ENCODE measurements around the gene NLGN3. TPM values are rescaled to one million over a fixed set of nuclear protein-coding genes. Genes with fewer than 3 reads are reported as not detected.

NLGN3 gene
- total RNA-seq, 4 donors from 2014 or later: 10.4 to 19.2 (median 10.8) TPM

DNA sequence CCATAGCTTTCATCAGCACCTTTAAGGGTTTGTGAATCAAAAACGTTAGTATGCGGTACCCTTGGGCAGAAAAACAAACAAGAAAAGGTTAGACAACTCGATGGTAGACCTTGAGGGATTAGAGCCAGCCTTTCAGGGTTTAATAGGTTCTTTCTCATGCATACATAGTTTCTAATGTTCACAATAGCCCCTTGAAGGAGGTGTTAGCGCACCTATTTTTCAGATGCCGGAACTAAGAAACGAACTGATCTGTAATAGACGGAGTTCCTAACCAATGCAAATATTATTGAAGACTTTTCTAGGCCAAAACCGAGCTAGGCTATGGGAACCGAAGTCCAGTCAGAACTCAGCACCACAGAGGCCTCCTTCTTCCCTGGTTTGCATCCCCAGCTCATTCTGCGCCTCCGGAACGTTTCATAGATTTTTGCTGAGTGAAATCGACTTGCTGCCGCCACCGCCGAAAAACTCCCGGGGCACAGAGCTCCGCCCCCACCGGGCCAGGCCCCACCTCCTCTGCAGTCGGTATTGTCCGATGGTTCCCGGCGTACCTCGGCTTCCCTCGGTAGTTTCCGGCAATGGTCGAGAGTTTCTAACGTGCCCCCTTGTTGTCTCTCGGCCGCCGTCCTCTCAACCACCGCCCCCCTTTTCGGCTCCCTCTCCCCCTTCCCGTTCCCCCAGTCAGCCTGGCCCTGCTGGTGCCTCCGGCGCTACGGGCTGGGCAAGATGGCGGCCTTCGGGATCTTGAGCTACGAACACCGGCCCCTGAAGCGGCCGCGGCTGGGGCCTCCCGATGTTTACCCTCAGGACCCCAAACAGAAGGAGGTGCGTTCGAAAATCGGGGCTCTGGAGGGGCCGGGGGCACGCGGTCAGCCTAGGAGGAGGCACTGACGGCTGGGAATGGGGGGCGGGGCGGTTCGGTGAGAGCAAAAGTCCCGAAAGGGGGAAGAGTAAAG, 26.3 kb upstream of the NLGN3 start, which contains the start of gene MED12:
MED12 (plus strand) TSS at position 565 of the 953 bp plus-strand sequence; CDS start at position 724, 159 bp downstream.
- Histone ChIP-seq H3K27ac (peak within 1 kb of the TSS; percentile 55 to 93 (median 90)), H3K36me3 (peaks cover 0 to 26% (median 0%) of the 10 kb centered on the region in 3 donors), H3K27me3 (no peaks in the 10 kb centered on the region), H3K9me3 (no peaks in the 10 kb centered on the region), H3K4me1 (peaks cover 0 to 14% (median 0%) of the 10 kb centered on the region in 4 donors), H3K4me3 (peak within 1 kb of the TSS; percentile 39 to 65 (median 58))
- WGBS, 2 donors: 4 to 40% methylated on average over 16 to 56 of the region's 56 CpGs
- peak; percentile 48 to 79 for DNase-seq (ENCODE audit: low spot score in 2 of 2)
- TF ChIP-seq, protein P1, sequence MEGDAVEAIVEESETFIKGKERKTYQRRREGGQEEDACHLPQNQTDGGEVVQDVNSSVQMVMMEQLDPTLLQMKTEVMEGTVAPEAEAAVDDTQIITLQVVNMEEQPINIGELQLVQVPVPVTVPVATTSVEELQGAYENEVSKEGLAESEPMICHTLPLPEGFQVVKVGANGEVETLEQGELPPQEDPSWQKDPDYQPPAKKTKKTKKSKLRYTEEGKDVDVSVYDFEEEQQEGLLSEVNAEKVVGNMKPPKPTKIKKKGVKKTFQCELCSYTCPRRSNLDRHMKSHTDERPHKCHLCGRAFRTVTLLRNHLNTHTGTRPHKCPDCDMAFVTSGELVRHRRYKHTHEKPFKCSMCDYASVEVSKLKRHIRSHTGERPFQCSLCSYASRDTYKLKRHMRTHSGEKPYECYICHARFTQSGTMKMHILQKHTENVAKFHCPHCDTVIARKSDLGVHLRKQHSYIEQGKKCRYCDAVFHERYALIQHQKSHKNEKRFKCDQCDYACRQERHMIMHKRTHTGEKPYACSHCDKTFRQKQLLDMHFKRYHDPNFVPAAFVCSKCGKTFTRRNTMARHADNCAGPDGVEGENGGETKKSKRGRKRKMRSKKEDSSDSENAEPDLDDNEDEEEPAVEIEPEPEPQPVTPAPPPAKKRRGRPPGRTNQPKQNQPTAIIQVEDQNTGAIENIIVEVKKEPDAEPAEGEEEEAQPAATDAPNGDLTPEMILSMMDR (IDR thresholded peaks at IDR 0.05): no peak
- TF ChIP-seq POLR2A (IDR thresholded peaks at IDR 0.05) (peak in 1 of 2 donors; percentile 44), EP300 (IDR thresholded peaks at IDR 0.05) (peak in 1 of 2 donors; percentile 53)

DNA sequence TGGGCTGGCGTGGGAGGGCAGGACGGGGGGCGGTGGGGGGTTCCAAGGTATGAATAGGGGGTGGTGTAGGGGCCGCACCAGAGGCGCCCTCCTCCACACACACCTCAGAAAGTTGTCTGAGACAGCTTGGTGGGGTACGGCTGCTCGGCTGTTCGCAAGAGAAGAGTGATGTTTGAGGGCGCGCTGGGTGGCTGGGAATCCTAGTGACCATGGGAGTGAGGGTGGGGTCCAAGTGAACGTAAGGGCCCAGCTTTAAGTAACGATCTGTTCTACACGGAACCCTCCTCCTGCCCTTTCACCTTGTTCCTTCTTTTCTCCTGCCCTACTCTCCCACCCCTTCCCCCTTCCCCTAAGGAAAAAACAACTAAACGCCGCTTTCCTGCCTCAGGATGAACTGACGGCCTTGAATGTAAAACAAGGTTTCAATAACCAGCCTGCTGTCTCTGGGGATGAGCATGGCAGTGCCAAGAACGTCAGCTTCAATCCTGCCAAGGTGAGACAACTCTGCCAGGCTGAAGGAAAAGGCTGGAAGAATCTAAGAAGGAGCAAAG, 25.6 kb upstream of the NLGN3 start:
- peaks cover 0 to 14% (median 0%) of the 10 kb centered on the region in 4 donors for H3K4me1 ChIP-seq
- no peaks in the 10 kb centered on the region for H3K27me3 ChIP-seq
- WGBS, 2 donors: 1 to 38% methylated on average over 12 to 17 of the region's 17 CpGs
- peak overlapping the region; percentile 55 to 93 (median 90) for H3K27ac ChIP-seq
- DNase-seq (ENCODE audit: low spot score in 2 of 2): no peak
- peak overlapping the region; percentile 39 to 65 (median 58) for H3K4me3 ChIP-seq
- TF ChIP-seq POLR2A (IDR thresholded peaks at IDR 0.05): no peak
- no peak for TF ChIP-seq EP300 (IDR thresholded peaks at IDR 0.05)
- TF ChIP-seq, protein P1 (IDR thresholded peaks at IDR 0.05): no peak
- H3K36me3 ChIP-seq: peaks cover 0 to 34% (median 0%) of the 10 kb centered on the region in 3 donors
- no peaks in the 10 kb centered on the region for H3K9me3 ChIP-seq

DNA sequence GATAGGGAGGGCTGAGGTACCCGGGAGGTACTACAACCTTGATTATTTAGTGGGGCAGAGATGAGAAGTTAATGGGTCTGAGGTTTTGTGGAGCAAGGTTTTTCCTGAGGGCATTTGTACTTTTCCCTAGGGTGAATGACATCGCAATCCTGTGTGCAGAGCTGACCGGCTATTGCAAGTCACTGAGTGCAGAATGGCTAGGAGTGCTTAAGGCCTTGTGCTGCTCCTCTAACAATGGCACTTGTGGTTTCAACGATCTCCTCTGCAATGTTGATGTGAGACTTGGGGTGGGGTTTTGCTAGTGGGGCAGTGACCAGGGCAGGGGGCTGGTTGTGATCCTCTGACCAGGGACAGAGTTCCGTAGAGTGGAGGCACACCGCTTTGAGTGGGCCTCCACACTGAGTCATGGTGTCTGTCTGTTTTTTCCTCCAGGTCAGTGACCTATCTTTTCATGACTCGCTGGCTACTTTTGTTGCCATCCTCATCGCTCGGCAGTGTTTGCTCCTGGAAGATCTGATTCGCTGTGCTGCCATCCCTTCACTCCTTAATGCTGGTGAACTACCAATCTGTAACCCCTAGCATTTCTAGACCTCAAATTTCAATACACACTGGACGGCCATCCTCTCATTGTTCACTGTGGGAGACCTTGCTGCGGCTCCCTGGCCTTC, 16.3 kb upstream of the NLGN3 start:
- H3K9me3 ChIP-seq: no peaks in the 10 kb centered on the region
- peaks cover 0 to 95% (median 0%) of the 10 kb centered on the region in 3 donors for H3K36me3 ChIP-seq

DNA sequence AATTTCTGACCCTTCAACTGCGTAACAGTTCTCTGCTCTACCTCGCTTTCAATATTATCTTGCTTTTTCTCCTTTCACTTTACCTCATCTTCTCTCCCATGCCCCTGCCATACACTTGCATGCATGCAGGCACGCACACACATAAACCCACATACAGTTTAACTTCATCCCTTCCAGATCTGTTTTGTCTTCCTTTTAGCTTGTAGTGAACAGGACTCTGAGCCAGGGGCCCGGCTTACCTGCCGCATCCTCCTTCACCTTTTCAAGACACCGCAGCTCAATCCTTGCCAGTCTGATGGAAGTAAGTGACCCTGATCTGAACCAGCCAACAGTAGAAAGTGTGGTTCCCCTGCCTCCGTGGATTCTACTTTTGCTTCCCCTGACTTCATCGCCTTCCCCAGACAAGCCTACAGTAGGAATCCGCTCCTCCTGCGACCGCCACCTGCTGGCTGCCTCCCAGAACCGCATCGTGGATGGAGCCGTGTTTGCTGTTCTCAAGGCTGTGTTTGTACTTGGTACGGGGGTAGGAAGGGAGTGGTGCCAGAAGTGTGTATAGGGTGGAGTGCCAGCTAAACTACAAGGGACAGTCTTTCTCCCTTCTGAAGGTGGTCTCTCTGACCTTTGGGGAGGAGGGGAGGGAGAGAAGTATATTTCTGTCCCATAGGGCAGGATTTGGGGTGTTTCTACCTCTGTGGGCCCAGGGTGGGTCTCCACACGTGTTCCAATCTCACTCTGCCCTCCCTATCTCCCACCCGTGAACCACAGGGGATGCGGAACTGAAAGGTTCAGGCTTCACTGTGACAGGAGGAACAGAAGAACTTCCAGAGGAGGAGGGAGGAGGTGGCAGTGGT, 15.5 kb upstream of the NLGN3 start:
- peak; percentile 38 to 68 for DNase-seq (ENCODE audit: low spot score in 2 of 2)
- peaks cover 0 to 10% (median 0%) of the 10 kb centered on the region in 4 donors for H3K4me1 ChIP-seq
- H3K27me3 ChIP-seq: no peaks in the 10 kb centered on the region
- peak overlapping the region in 1 of 4 donors; percentile 47 for H3K27ac ChIP-seq
- no peak overlapping the region for H3K4me3 ChIP-seq
- WGBS, 2 donors: 20 to 39% methylated on average over 16 to 18 of the region's 18 CpGs
- H3K9me3 ChIP-seq: no peaks in the 10 kb centered on the region
- peaks cover 0 to 93% (median 0%) of the 10 kb centered on the region in 3 donors for H3K36me3 ChIP-seq
- TF ChIP-seq, protein P1 (IDR thresholded peaks at IDR 0.05): peak; percentile 59 to 74 (median 69)
- TF ChIP-seq POLR2A (IDR thresholded peaks at IDR 0.05) (no peak), EP300 (IDR thresholded peaks at IDR 0.05) (no peak)

More for the DNA sequence above, 16.3 kb upstream of the NLGN3 start:
- H3K27me3 ChIP-seq: no peaks in the 10 kb centered on the region
- H3K4me1 ChIP-seq: peaks cover 0 to 10% (median 0%) of the 10 kb centered on the region in 4 donors
- H3K4me3 ChIP-seq: no peak overlapping the region
- TF ChIP-seq, protein P1 (IDR thresholded peaks at IDR 0.05): no peak
- no peak for TF ChIP-seq EP300 (IDR thresholded peaks at IDR 0.05)
- WGBS, 2 donors: 53 to 73% methylated on average over 9 to 12 of the region's 12 CpGs
- no peak for DNase-seq (ENCODE audit: low spot score in 2 of 2)
- H3K27ac ChIP-seq: peak overlapping the region in 1 of 4 donors; percentile 7

All from tibial nerve (tissue), 4 donors.